MM.1S (cell line): Measurements from ENCODE around the gene CDH4.

Experiments used
- CTCF ChIP-seq: fragments of 300-600 bp; sonication (generic); IDR thresholded peaks from 2 replicates; pipeline ENCODE4 v1.5.1; 2016; ENCODE audit warnings: antibody characterized with exemption, low read length, mixed read lengths
- EZH2 ChIP-seq: fragments of 300-600 bp; sonication (generic); optimal IDR thresholded peaks from 2 replicates; pipeline ENCODE3; 2017; ENCODE audit warnings: low read depth, mild to moderate bottlenecking, antibody characterized with exemption, low read length, mixed read lengths

GRCh38 chr20:61312925-61313324 is 60.9 kb downstream of the CDH4 start:
- TF ChIP-seq CTCF = no peak
- TF ChIP-seq EZH2 = no peak
